OCI-LY1 (cell line): ENCODE data around the gene AREL1.

Experiments used
- H2AFZ ChIP-seq: fragments of 200-600 bp; sonication (generic), shearing (Covaris generic); 2 replicates; pipeline ENCODE4 v1.6.0; 2014; ENCODE audit warnings: antibody characterized with exemption, mild to moderate bottlenecking, low read length
- H3F3A ChIP-seq: fragments of 200-600 bp; sonication (generic), shearing (Covaris generic); 2 replicates; pipeline ENCODE4 v1.6.0; 2014; ENCODE audit warnings: mild to moderate bottlenecking, antibody characterized with exemption, low read length, moderate library complexity; ENCODE audit not compliant: insufficient read depth
- H3K27ac ChIP-seq: fragments of 200-600 bp; sonication (generic); 2 replicates; pipeline ENCODE4 v1.5.1; 2014; ENCODE audit warnings: low read length, mixed run types, mild to moderate bottlenecking, low read depth; ENCODE audit not compliant: poor library complexity, severe bottlenecking
- H3K27me3 ChIP-seq: fragments of 200-600 bp; sonication (generic); 2 replicates; pipeline ENCODE4 v1.6.0; 2014; ENCODE audit warnings: antibody characterized with exemption, mild to moderate bottlenecking, low read length, moderate library complexity; ENCODE audit not compliant: insufficient read depth
- H3K36me3 ChIP-seq: fragments of 200-600 bp; sonication (generic); 2 replicates; pipeline ENCODE4 v1.6.1; 2014; ENCODE audit warnings: mild to moderate bottlenecking, antibody characterized with exemption, low read length, moderate library complexity, mixed read lengths; ENCODE audit not compliant: insufficient read depth
- H3K4me1 ChIP-seq: fragments of 200-600 bp; sonication (generic); 2 replicates; pipeline ENCODE4 v1.5.1; 2014; ENCODE audit warnings: mild to moderate bottlenecking, low read length, moderate library complexity; ENCODE audit not compliant: insufficient read depth, severe bottlenecking
- H3K4me2 ChIP-seq: fragments of 200-600 bp; sonication (generic), shearing (Covaris generic); 2 replicates; pipeline ENCODE4 v1.6.1; 2014; ENCODE audit warnings: low read length
- H3K4me3 ChIP-seq: fragments of 200-600 bp; sonication (generic); 2 replicates; pipeline ENCODE4 v1.5.1; 2014; ENCODE audit warnings: low read length, low read depth, mild to moderate bottlenecking, mixed read lengths; ENCODE audit not compliant: poor library complexity, severe bottlenecking
- H3K79me2 ChIP-seq: fragments of 200-600 bp; shearing (Covaris generic); 2 replicates; pipeline ENCODE4 v1.6.1; 2016; ENCODE audit warnings: mixed run types, low read length, mixed read lengths; ENCODE audit not compliant: insufficient read depth
- H3K9ac ChIP-seq: fragments of 200-600 bp; sonication (generic), shearing (Covaris generic); 2 replicates; pipeline ENCODE4 v1.6.1; 2014; ENCODE audit warnings: mild to moderate bottlenecking, low read length, mixed read lengths
- H3K9me2 ChIP-seq: fragments of 200-600 bp; sonication (generic), shearing (Covaris generic); 2 replicates; pipeline ENCODE4 v1.6.1; 2014; ENCODE audit warnings: low read depth, mild to moderate bottlenecking, low read length, mixed read lengths
- H3K9me3 ChIP-seq: fragments of 200-600 bp; shearing (Covaris generic); 2 replicates; pipeline ENCODE4 v1.6.1; 2014; ENCODE audit warnings: low read length, mixed read lengths
- H4K20me1 ChIP-seq: fragments of 200-600 bp; sonication (generic), shearing (Covaris generic); 2 replicates; pipeline ENCODE4 v1.6.0; 2016; ENCODE audit warnings: mild to moderate bottlenecking, low read length; ENCODE audit not compliant: insufficient read depth
- CTCF ChIP-seq: fragments of 200-600 bp; sonication (generic), shearing (Covaris generic); IDR thresholded peaks from 2 replicates; pipeline ENCODE4 v1.5.1; 2017; ENCODE audit warnings: mild to moderate bottlenecking, antibody characterized with exemption, low read length, moderate library complexity, mixed read lengths
- EZH2 ChIP-seq: fragments of 200-600 bp; sonication (generic), shearing (Covaris generic); IDR thresholded peaks from 2 replicates; pipeline ENCODE4 v1.8.0; 2017; ENCODE audit warnings: borderline replicate concordance, mixed run types, mild to moderate bottlenecking, antibody characterized with exemption, low read length, moderate library complexity, mixed read lengths

AREL1 gene

DNA sequence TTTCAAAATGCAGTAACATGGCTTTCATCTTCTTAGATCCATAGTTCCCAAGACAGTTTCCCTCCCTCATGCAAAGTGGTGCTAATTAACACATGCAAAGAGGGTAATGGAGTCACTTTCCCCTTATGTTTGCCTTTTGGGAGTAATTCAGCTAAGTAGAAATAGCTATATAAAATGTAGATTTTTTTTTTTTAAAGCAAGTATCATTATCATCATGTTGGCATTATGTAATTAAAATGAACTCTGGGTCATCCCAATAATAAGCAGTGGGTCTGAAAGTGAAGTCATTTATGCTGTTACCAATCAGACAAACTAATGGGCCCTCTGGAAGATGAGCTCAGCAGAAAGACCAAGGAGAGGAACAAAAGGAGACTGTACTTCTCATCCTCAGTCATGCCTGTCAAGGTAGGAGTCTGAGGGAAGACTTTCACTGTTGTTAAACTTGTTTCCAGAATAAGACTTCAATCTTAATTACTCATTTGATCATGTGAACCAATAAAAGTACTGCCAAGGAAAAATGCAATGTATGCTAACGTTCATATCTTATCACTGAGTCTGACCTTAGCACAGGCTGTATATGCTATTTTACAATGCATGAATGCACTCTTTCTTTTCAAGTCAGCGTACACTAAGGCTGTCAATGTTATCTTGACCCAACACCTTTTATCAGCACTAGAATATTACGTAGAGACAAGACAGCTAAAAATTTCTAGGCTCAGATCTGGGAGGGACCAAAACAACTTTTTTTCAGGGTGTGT is 26.8 kb downstream of the AREL1 start:
- Histone ChIP-seq H3K27me3 (no peaks in the 10 kb centered on the region), H3K4me1 (peaks cover 43% of the 10 kb centered on the region), H4K20me1 (no peaks in the 10 kb centered on the region), H3K4me2 (no peak overlapping the region; the same call in 1 of the 2 replicates), H3K79me2 (no peaks in the 10 kb centered on the region), H3K4me3 (no peak overlapping the region), H3F3A (no peaks in the 10 kb centered on the region), H3K27ac (peak overlapping the region; percentile 89), H3K9me3 (no peaks in the 10 kb centered on the region), H2AFZ (no peak overlapping the region), H3K9ac (no peak overlapping the region), H3K36me3 (peaks cover 48% of the 10 kb centered on the region), H3K9me2 (no peaks in the 10 kb centered on the region)
- TF ChIP-seq CTCF (no peak), EZH2 (no peak)

GRCh38 chr14:74685056-74685455 is 27.8 kb downstream of the AREL1 start:
- no peak overlapping the region for H2AFZ ChIP-seq
- H3K27ac ChIP-seq, result peak overlapping the region; percentile 89
- no peaks in the 10 kb centered on the region for H4K20me1 ChIP-seq
- H3K9me2 ChIP-seq, result no peaks in the 10 kb centered on the region
- H3K79me2 ChIP-seq, result no peaks in the 10 kb centered on the region
- H3K9me3 ChIP-seq, result no peaks in the 10 kb centered on the region
- no peak overlapping the region; the same call in 1 of the 2 replicates for H3K9ac ChIP-seq
- H3K36me3 ChIP-seq, result peaks cover 50% of the 10 kb centered on the region
- peak overlapping the region; percentile 65 for H3K4me2 ChIP-seq
- no peaks in the 10 kb centered on the region for H3F3A ChIP-seq
- H3K4me3 ChIP-seq, result peak overlapping the region; percentile 43
- H3K4me1 ChIP-seq, result peaks cover 43% of the 10 kb centered on the region
- TF ChIP-seq EZH2 (no peak), CTCF (no peak)
- no peaks in the 10 kb centered on the region for H3K27me3 ChIP-seq

DNA sequence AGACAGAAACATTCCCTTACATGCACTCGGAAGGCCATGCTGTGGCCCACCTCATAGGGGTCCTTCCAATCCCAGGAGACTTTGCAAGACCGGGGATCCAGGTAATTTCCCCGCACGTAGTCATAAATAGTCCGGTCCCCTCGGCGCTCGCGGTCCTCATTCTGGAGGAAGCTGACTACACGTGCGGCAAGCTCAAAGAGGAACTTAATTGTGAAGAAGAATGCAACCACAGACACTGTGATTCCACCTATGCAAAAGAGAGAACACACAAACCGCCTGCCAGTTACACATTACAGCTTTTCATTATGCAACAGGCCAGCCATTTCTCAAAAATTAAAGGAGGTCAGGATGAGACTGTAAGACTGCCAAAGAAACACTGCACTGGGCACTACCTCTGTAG is 28.4 kb downstream of the AREL1 start:
- Histone ChIP-seq H3K9me2 (no peaks in the 10 kb centered on the region), H4K20me1 (no peaks in the 10 kb centered on the region), H3K4me3 (peak overlapping the region; percentile 43), H3K9ac (peak overlapping the region; percentile 41; the same call in 1 of the 2 replicates), H3K79me2 (no peaks in the 10 kb centered on the region), H3K27ac (peak overlapping the region; percentile 89), H3F3A (no peaks in the 10 kb centered on the region), H3K4me2 (peak overlapping the region; percentile 65), H3K36me3 (peaks cover 48% of the 10 kb centered on the region), H3K27me3 (no peaks in the 10 kb centered on the region), H3K9me3 (no peaks in the 10 kb centered on the region), H2AFZ (no peak overlapping the region), H3K4me1 (peaks cover 43% of the 10 kb centered on the region)
- TF ChIP-seq CTCF (no peak), EZH2 (no peak)
